Left renal pelvis (tissue), 4 donors: ENCODE data around the gene TMEM126B. TPM values are rescaled to one million over a fixed set of nuclear protein-coding genes. Genes with fewer than 3 reads are reported as not detected.
"Not testable (repeated sequence)": the region's sequence is repeated elsewhere in the genome, so short reads cannot be mapped to it uniquely, and the experiment has no call there.

Experiments
- DNase-seq, 4 donors: peaks; one replicate each; pipeline ENCODE4 v3.0.0-alpha.2; 2013; ENCODE audit warnings: low read depth in 4 of 4, low spot score in 3 of 4
- polyA plus RNA-seq, 4 donors: library from polyadenylated mRNA; unstranded; fragments of 120-200 nt; gene quantifications; one replicate each; pipeline ENCODE4 v1.2.1, GENCODE V29; 2013; ENCODE audit not compliant: insufficient read length in 4 of 4

TMEM126B gene
- polyA plus RNA-seq, 4 donors: 50.0 to 70.9 (median 64.6) TPM

DNA sequence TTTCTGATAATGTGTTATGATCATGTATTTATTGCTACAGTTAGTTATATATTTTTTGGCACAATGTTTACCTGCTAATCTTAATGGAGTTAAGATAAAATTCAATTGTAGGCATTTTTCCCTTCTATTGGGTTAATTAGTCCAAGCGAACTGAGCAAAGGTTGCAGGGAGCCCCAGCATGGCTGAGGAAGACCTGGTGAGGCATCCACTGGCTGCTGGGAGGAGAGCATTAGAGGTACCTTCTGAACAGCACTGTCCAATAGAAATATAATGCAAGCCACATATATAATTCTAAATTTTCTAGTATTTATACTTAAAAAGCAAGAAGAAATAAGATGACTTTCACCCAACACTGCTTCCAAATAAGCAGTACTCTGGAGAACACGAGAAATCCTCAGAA lies 18.7 kb downstream of the TMEM126B start:
- no peak for DNase-seq

DNA sequence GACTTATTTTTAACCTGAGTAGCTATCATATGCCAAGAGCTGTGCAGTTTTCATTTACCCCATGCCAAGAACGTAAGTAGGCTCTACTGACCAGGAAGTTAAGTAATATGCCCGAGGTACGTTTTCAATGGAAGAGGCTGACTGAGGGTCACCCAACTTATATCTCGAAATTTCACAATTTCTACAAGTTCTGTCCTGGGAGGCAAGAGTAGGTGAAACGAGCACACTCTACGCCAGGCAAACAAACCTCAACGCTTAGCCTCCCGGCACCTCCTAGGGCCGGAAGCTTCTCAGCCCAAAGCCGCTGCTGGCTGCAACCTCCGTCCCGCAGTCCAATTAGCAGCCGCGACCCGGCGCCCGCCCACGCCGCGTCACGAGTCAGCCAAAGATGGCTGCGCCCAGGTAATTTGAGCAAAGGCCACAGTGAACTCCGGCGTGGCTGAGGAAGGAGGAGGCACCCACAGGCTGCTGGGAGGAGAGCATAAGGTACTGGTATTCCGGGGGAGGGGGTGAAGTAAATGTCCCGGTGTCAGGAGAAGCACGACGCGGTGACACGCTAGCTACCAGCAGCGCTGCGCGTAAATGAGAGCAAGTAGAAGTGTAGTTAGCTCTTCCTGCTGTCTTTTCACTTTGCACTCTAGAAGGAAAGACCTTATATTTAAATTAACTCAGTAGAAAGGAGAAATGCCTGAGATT lies 19.4 kb downstream of the TMEM126B start, which contains the start of gene TMEM126A:
Gene TMEM126A, plus strand, starts transcription at position 364 of the 696 bp plus-strand sequence. CDS start 2,289 bp downstream, outside the sequence.
- peak in 3 of 4 donors; percentile 73 to 79 (median 77) for DNase-seq

DNA sequence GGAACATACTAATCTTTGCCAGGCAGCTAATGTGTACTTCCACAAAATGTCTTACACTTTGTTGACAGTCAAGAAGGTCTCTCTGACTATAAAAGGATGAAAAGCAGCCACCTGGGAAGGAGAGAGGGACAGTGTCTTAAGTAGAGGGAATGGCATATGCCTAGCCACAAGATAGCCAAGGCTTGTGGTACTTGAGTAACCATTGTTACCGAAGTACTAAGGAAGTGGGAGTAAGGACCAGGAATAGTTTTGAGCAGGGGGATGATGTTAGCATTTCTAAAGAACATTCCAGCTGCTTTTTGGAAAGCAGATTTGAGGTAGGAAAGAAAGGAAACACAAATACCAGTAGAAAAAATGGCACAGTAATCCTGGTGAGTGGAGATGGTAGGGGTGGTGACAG lies 22.7 kb downstream of the TMEM126B start:
- DNase-seq: no peak

DNA sequence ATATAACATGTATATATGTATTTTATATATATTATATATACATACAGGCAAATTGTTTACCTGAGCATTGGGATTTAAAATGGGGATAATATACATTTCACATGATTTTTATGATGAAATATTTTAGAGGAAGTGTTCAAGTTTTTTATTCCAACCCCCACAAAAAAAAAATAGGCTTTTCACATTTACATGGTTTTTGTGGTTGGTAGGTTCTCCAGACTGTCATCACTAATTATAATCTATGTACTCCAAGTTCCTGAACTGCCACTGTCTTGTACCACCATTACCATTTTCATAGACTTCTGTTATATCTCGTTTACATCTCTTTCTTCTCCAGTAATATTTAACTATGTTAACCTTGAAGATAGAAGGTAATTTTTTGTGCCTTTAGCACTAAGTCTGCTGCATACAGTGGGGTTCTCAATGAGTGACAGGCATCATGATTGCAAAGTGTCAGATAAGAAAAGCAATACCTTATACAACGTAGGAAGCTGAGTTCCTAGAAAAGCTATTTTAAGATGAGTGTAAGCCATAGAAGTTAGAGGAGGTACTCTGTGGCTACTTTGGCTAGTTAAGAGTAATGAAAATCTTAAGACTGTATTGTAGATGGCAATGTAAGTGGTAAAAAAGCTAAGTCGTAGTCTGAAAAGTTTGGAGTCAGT lies 24.5 kb downstream of the TMEM126B start:
- DNase-seq: no peak

DNA sequence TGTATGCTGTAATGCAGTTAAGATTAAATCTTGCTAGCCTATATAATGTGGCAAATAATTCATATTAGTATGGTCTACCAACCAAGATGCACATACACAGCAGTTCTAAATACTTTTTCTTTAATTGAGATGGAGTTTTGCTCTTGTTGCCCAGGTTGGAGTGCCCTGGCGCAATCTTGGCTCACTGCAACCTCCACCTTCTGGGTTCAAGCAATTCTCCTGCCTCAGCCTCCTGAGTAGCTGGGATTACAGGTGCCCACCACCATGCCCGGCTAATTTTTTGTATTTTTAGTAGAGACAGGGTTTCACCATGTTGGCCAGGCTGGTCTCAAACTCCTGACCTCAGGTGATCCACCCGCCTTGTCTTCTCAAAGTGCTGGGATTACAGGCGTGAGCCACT lies 25.9 kb downstream of the TMEM126B start:
- DNase-seq: not testable (repeated sequence)

DNA sequence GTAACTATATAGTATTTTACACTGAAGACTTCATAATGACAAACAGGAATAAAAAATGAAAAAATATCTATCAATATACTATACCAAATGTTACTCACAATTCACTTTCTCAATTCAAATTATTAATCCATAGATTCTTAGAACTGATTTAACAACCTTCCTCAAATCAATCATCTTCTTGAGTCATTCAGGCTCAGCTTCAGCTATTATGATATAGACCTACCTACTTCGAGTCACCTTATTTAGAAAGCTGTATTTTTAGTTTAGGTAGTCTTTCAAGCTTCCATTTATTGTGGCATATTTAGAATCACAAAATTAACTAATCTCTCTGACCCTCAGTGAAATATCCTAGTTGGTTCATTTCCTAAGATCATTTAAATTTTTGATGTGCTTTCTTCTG lies 28.4 kb downstream of the TMEM126B start:
- DNase-seq: no peak

DNA sequence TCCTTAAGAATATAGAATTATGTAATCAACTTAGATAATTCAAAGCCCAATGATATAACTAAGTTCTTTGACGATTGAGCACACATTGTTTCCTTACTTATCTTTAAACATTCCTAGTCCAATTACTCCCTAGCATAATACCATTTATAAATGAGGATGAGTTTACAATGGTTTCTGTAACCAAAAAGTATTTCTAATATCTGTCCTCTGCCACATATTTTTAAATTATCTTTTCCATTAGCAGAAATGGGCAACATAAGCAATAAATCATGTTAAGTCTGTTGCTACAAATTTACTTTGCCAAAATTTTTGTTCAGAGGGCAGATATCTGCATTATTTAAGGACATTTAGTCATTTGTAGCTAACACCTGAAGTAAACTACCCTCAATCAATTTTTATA lies 29.8 kb downstream of the TMEM126B start:
- DNase-seq: no peak

DNA sequence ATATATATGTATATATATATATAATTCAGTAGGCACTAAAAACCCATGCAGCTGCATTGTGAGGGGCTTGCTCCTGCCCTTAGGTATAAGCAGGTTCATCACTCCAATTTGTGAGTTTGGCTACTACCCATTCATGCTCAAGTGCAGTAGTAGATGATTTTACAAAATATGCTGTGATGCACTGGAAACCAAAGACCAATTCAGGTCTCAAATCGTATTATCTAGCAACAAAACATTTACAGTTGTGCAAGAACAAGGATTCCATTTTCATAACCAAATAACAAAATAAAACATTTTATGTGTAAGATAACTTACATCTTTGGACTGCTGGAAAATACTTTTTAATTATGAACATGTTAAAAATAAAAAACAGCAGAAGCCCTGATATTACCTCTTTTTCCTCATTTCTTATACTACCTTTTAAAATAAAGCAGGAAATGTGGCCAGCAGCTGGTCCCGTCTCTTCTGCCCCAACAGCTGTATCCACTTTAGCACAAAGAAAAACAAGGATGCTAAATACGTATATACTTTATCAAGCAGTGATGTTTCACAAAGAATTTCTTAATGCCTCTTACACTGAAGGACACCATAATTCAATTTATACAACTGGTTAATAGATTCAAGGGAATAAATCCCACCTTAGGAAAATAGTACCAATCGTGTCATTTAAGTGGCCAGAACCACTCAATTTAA lies 33.7 kb downstream of the TMEM126B start:
- no peak for DNase-seq

DNA sequence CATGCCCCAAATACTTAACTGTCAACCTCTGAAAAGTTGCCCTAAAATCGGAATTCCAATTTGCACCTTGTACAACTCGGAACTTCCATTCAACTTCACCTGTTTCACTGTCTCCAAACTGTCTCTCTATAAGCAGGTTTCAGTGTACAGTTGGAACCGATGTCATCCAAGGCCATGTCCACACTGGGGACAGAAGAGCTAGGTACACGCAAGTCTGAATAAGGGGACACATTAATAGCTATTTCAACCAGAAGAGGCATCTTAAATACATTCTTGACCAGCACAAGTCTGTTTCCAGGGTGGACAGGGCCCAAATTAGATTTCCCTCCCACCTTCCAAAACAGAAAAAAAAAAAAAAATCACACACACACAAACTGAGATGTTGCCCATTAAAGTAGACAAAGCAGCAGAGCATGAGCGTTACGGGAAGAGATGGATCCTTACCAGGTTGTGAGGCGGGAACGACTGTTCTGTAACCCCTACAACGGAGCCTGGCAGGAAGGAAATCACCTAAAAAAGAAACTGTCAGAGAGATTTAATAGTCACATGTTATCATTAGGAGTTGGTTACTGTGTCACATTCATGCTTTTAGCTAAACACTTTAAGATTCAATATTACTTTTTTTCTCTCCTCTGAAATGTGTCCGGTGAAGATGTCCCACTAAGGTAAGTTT lies 34.8 kb downstream of the TMEM126B start:
- DNase-seq: no peak

DNA sequence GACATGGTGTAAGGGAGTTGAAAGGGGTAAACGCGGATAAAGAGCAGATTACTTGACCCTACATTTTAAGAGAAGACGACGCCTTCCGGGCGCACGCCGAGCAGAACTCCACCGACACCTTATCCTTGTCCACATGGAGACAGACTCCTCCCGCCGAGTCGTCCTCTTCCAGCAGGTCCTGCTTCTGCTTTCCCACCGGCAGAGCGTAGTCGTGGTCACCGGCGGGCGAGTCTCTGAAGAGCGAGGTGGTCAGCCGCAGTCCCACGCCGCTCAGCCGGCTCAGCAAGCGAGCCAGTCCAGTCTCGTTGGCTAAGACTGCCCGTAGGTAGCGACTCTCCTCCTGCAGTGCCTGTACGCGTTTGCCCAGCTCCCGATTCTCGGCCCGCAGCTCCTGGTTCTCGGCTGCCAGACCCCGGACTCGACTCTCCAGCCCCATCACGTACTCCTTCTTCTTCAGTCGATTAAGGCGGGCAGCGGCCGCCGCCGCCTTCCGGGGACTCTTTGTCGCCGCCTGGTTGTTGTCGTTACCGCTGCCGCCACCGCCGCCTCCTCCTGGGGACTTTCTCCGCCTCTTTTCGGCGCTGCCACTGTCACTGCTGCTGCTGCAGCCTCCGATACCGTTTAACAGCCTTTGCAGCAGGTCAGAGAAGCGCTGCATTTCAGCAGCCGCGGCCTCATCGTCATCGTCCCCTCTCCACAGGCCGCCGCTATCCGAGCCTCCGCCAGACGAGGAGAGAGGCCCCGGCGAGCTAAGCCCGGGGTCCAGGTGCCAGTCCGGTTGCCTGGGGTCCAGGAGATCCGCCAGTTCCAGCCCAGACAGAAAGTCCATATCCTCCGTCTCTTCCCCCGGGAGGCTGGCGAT lies 35.6 kb downstream of the TMEM126B start:
- peak in 2 of 4 donors; percentile 69 for DNase-seq

DNA sequence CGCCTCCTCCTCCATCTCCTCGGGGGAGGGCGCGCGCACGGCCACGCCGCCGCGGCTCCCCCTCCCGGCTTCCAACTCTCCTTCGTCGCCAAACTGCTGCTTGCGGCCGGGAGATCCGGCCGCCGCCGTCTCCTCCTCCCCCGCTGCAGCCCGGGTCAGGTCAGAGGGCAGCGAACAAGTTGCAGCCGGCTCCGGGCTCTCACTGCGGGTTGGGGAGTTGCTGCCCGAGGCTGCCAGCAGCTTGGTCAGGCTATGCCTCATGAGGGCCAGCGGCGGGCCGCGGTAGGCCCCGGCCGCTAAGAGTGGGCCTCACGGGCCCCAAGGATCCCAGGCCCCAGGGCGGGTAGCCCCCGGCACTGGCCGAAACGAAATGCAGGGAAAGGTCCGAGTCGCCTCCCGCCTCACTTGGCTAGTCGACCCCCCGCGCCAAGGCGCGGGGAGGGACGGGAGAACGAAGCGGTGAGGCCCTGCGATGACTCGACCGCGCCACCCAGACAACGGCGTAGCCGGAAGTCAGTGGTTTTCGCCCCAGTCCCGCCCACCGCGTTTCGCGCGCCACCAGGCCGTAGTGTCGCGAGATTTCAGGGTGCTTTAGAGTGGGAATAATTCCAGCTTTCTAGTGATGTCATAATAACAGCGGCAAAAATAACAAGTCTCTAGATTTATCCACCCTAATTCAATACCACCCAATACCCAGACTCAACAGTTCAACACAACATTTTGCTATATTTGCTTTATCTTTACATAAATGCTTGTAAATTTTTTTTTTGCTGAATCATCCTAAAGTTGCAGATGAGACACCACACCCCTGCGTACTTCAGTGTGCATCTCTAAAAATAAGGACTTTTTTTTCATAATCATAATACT lies 36.5 kb downstream of the TMEM126B start, which contains the start of gene CREBZF:
Gene CREBZF, minus strand, starts transcription at position 515 of the 867 bp plus-strand sequence. Its CDS starts 254 bp downstream, at position 261.
- peak; percentile 89 to 92 (median 92) for DNase-seq

DNA sequence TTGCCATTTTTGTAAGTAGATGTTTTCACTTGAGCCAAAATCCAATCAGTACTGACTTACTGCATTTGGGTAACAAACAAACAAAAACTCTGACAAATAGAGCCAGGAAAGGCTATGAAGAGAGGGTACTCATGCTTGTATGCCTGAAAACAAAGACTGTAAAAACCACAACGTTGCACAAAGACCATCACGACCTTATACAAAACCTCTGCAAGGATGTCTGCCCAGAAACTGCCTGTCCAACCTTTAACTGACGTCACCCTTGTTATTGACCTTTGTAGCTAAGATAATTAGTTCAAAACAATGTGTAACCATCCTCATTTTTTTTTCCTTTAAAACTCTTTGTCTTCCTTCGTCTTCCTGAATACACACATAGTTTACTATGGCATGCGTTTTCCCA lies 37.3 kb downstream of the TMEM126B start:
- DNase-seq: no peak

DNA sequence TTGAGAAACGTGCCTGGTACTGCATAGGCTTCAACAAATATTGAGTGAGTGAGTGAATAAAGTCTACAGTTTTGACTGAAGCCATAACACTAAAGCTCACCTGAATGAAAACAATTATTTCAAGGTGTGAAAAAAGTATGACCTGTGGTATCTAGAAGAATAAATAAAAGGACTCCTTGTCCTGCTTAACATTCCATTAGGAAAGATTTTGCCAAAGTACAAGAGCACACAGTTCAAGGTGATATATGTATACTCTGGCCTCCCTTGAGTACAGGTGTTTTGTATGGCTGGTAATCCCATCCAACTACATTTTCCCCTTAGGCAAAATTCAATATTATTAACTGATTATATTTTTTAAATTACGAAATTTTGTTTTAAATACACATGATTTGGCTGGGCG lies 38.3 kb downstream of the TMEM126B start:
- DNase-seq: no peak

DNA sequence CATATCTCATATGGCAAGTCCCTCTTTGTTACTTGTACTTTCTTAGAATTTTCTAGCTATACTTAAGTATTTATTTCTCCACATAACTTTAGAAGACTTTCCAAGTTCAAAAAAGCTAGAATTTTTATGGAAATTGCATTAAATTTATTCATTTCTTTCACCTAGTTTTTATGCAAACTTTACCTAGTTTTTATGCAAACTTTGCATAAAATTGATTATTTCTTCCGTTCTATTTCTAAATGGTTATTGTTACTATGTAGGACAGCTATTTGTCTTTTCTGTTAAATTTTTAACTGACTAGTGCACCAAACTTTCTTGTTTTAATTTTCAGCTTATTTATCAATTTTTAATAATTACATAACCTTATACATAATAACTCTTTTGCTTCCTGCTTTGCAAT lies 39.8 kb downstream of the TMEM126B start:
- DNase-seq: no peak

DNA sequence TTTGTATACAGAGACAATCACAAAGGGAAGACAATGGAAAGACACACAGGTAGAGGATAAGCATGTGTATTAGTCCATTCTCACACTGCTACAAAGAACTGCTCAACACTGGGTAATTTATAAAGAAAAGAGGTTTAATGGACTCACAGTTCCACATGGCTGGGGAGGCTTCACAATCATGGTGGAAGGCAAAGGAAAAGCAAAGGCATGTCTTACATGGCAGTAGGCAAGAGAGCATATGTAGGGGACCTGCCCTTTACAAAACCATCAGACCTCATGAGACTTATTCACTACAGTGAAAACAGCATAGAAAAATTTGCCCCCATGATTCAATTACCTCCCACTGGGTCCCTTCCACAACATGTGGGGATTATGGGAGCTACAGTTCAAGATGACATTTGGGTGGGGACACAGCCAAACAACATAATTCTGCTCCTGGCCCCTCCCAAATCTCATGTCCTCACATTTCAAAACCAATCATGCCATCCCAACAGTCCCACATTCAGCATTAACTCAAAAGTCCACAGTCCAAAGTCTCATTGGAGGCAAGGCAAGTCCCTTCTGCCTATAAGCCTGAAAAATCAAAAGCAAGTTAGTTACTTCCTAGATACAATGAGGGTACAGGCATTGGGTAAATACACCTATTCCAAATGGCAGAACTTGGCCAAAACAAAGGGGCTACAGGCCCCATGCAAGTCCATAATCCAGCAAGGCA lies 42.7 kb downstream of the TMEM126B start:
- not testable (repeated sequence) for DNase-seq

DNA sequence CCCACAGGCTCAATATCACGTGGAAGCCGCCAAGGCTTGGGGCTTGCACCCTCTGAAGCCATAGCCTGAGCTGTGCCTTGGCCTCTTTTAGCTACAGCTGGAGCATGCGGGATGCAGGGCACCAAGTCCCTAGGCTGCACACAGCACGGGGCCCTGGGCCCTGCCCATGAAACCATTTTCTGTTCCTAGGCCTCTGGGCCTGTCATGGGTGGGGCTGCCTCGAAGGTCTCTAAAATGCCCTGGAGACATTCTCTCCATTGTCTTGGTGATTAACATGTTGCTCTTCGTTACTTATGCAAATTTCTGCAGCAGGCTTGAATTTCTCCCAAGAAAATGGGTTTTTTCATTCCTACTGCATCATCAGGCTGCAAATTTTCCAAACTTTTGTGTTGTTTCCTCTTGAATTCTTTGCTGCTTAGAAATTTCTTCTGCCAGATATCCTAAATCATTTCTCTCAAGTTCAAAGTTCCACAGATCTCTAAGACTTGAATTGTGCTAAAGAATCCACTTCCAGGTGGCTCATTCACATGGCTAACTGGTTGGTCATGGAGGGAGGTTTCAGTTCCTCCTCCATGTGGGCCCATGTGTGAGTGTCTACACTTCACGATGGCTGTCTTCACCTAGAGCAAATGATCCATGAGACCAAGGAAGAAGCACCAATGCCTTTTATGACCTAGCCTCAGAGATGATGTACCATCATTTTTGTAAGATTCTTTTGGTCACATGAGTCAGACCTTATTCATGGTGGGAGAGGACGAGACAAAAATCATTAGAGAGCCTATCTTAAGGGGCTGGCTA lies 43.9 kb downstream of the TMEM126B start:
- no peak for DNase-seq

DNA sequence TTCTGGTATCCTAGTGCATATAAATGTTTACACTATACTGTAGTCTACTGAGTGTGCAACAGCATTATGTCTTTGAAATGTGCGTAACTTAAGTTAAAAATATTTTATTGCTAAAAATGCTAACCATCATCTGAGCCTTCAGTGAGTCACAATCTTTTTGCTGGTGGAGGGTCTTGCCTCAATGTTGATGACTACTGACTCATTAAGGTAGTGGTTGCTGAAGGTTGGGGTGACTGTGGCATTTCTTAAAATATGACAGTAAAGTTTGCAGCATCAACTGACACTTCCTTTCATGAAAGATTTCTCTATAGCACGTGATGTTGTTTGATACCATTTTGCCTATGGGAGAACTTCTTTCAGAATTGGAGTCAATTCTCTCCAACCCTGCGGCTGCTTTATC lies 45.0 kb downstream of the TMEM126B start:
- DNase-seq: no peak

DNA sequence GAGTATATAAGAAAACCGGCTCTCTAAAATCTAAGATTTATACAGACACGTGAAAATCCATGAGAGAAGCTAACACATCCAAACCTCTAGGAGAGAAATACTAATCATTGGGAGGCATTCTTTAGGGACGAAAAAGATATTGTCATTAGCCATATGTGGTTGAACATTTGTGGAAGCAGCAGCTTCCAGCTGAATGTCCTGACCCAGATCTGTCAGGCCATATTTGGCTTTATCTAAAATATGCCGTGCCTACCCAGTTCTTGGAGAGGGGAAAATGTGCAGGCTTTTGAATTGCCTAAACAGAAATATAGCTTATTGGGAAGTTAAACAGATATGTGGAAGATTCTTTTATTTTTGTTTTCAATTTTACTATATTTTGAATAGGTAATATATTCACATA lies 51.2 kb downstream of the TMEM126B start:
- no peak for DNase-seq
